Upper lobe of left lung (tissue), 4 donors: ENCODE measurements around the gene FER.

Experiments
- POLR2A ChIP-seq, 4 donors: fragments of 450-650 bp; IDR thresholded peaks; one replicate each; pipeline ENCODE4 v1.5.1; 2016 to 2017; ENCODE audit warnings: antibody characterized with exemption in 4 of 4, mild to moderate bottlenecking in 2 of 4
- POLR2AphosphoS5 ChIP-seq, 2 donors: sonication (generic); formaldehyde crosslinking; IDR thresholded peaks; one replicate each; pipeline ENCODE4 v1.5.1; 2017; ENCODE audit warnings: antibody characterized with exemption in 2 of 2
- TF ChIP-seq, protein P1 (sequence below), 6 experiments: fragments of 450-650 bp in 4 of 6; fragments of 200-600 bp in 2 of 6; sonication (generic) in 2 of 6; IDR thresholded peaks; one replicate each; pipeline ENCODE4 v1.5.1; 2016 to 2019; ENCODE audit warnings: antibody characterized with exemption in 6 of 6

- TF ChIP-seq POLR2AphosphoS5 (IDR thresholded peaks at IDR 0.05): no peak
- TF ChIP-seq, protein P1, sequence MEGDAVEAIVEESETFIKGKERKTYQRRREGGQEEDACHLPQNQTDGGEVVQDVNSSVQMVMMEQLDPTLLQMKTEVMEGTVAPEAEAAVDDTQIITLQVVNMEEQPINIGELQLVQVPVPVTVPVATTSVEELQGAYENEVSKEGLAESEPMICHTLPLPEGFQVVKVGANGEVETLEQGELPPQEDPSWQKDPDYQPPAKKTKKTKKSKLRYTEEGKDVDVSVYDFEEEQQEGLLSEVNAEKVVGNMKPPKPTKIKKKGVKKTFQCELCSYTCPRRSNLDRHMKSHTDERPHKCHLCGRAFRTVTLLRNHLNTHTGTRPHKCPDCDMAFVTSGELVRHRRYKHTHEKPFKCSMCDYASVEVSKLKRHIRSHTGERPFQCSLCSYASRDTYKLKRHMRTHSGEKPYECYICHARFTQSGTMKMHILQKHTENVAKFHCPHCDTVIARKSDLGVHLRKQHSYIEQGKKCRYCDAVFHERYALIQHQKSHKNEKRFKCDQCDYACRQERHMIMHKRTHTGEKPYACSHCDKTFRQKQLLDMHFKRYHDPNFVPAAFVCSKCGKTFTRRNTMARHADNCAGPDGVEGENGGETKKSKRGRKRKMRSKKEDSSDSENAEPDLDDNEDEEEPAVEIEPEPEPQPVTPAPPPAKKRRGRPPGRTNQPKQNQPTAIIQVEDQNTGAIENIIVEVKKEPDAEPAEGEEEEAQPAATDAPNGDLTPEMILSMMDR (IDR thresholded peaks at IDR 0.05): no peak
- no peak for TF ChIP-seq POLR2A (IDR thresholded peaks at IDR 0.05)
These were observed 228.0 kb downstream of the FER start for GRCh38 chr5:108975697-108976096.
